OCI-LY7 (cell line): Measurements from ENCODE around the gene TBC1D23.

Experiments
- CTCF ChIP-seq: fragments of 200-600 bp; sonication (generic); conservative IDR thresholded peaks from 2 replicates; pipeline ENCODE4 v1.5.1; 2014; ENCODE audit warnings: mild to moderate bottlenecking, antibody characterized with exemption, low read length, moderate library complexity, mixed read lengths
- EZH2phosphoT487 ChIP-seq: fragments of 200-600 bp; sonication (generic); IDR thresholded peaks from 2 replicates; pipeline ENCODE4 v1.6.1; 2018; ENCODE audit warnings: low read depth, borderline replicate concordance, mild to moderate bottlenecking, mixed run types, antibody characterized with exemption, low read length, moderate library complexity, mixed read lengths

DNA sequence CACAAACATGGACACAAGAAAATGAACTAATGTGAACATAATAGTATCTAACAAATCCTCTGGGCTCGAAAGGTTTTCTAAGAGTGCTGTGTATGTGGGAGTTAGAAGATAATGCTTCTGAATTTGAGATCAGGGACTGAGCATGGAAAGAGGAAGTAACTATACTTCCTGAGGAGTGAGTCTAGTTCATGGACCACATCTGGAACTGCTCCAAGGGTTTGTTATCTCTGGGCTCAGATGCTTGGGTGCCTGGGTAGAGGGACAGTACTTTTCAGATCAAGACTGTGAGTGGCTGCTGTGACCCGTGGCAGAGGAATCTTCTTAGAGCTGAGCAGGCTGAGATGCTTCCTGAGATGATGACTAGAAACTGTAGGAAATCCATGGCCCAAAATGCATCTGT is 28.5 kb downstream of the TBC1D23 start:
- no peak for TF ChIP-seq CTCF
- no peak for TF ChIP-seq EZH2phosphoT487
